ENCODE data around the gene NDUFA8. TPM values are rescaled to one million over a fixed set of nuclear protein-coding genes. Genes with fewer than 3 reads are reported as not detected.

The NDUFA8 gene
- total RNA-seq, 6 experiments from 2014 or later: 67.4 to 76.6 (median 72.8) TPM

DNA sequence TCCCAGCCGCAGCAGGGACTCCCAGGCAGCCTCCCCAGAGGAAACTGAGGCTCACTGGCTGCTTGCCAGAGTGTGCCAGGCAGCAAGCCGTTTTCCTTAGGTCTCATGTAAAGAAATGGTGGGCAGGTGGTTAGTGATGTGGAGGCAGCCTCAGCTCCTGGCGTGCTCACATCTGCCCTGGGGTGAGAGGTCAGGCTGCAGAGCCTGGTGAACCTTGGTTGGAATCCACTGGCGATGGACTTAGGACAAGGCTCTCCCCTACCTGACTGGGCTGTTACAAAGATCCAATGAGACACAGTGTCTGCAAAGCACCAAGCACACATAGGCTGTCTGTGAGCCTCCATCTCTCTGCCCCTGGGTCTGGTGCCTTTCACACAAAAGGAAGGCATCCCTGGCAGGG lies 38.3 kb upstream of the NDUFA8 start:
- DNase-seq: no peak
- no peaks in the 10 kb centered on the region for H3K36me3 Mint-ChIP-seq (ENCODE audit: low read depth)
- H3K4me3 Mint-ChIP-seq: no peak overlapping the region
- no peaks in the 10 kb centered on the region for H3K9me3 Mint-ChIP-seq
- H3K4me1 Mint-ChIP-seq (ENCODE audit: low read depth): peaks cover 11% of the 10 kb centered on the region
- peaks cover 17% of the 10 kb centered on the region for H3K27me3 Mint-ChIP-seq (ENCODE audit: insufficient read depth)
- TF ChIP-seq, protein P1, sequence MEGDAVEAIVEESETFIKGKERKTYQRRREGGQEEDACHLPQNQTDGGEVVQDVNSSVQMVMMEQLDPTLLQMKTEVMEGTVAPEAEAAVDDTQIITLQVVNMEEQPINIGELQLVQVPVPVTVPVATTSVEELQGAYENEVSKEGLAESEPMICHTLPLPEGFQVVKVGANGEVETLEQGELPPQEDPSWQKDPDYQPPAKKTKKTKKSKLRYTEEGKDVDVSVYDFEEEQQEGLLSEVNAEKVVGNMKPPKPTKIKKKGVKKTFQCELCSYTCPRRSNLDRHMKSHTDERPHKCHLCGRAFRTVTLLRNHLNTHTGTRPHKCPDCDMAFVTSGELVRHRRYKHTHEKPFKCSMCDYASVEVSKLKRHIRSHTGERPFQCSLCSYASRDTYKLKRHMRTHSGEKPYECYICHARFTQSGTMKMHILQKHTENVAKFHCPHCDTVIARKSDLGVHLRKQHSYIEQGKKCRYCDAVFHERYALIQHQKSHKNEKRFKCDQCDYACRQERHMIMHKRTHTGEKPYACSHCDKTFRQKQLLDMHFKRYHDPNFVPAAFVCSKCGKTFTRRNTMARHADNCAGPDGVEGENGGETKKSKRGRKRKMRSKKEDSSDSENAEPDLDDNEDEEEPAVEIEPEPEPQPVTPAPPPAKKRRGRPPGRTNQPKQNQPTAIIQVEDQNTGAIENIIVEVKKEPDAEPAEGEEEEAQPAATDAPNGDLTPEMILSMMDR (IDR thresholded peaks at IDR 0.05): no peak
- no peak overlapping the region for H3K27ac Mint-ChIP-seq

DNA sequence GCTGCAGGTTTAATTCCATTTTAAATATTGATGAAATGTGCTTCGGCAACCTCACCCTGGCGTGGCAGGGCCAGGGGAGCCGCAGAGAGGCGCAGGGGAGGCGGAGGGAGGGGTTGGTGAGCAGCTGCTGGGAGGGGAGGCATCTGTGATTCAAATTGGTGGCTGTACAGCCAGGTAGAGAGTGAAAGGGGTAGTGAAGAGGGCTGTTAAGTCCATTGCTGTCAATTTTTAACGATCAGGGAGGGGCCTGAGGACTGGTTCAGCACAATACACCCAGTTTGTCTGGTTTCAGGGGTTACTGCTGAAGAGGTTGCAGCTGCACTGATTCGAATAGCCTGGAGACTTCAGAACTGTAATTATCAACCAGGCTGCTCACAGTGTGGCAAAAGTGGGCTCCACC lies 37.8 kb upstream of the NDUFA8 start:
- H3K4me3 Mint-ChIP-seq: no peak overlapping the region
- TF ChIP-seq, protein P1 (IDR thresholded peaks at IDR 0.05): no peak
- no peak for DNase-seq

DNA sequence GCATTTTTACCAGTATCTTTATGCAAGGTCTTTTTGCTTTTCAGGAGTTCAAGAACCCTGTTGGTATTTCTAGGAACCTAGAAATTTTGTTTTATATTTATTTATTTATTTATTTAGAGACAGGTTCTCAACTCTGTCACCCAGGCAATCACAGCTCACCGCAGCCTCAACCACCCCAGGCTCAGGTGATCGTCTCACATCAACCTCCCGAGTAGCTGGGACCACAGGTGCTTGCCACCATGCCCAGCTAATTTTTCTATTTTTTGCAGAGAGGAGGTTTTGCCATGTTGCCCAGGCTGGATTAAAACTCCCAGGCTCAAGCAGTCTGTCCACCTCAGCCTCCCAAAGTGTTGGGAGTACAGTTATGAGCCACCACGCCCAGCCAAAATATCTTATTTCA lies 36.3 kb upstream of the NDUFA8 start:
- peaks cover 15% of the 10 kb centered on the region for H3K4me1 Mint-ChIP-seq (ENCODE audit: low read depth)
- no peak overlapping the region for H3K27ac Mint-ChIP-seq
- H3K4me3 Mint-ChIP-seq: no peak overlapping the region
- no peaks in the 10 kb centered on the region for H3K9me3 Mint-ChIP-seq
- peaks cover 20% of the 10 kb centered on the region for H3K27me3 Mint-ChIP-seq (ENCODE audit: insufficient read depth)
- TF ChIP-seq, protein P1 (IDR thresholded peaks at IDR 0.05): no peak
- DNase-seq: no peak
- H3K36me3 Mint-ChIP-seq (ENCODE audit: low read depth): no peaks in the 10 kb centered on the region

More for the DNA sequence above, 37.8 kb upstream of the NDUFA8 start:
- no peaks in the 10 kb centered on the region for H3K9me3 Mint-ChIP-seq
- no peaks in the 10 kb centered on the region for H3K36me3 Mint-ChIP-seq (ENCODE audit: low read depth)
- peaks cover 11% of the 10 kb centered on the region for H3K4me1 Mint-ChIP-seq (ENCODE audit: low read depth)
- no peak overlapping the region for H3K27ac Mint-ChIP-seq
- peaks cover 17% of the 10 kb centered on the region for H3K27me3 Mint-ChIP-seq (ENCODE audit: insufficient read depth)

DNA sequence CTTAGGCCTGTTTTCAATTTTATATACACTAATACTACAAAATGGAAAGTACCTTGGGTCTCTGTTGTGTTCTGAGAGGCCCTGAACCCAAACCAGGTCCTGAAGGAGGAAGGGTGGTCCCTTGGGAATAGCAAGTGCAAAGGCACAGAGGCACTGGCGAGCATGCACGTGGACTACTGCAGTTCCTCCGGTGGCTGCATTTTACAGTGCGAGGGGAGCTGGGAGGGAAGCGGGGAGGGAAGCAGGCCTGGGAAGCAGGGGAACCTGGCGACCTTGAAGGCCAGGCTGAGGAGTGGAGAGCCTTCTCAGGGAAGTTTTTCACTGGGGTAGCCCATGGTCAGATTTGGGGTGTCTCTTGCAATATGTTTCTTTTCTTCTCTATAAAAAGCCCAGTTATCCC lies 34.1 kb upstream of the NDUFA8 start:
- TF ChIP-seq, protein P1 (IDR thresholded peaks at IDR 0.05): no peak
- peaks cover 20% of the 10 kb centered on the region for H3K27me3 Mint-ChIP-seq (ENCODE audit: insufficient read depth)
- no peak overlapping the region for H3K27ac Mint-ChIP-seq
- H3K9me3 Mint-ChIP-seq: no peaks in the 10 kb centered on the region
- no peak overlapping the region for H3K4me3 Mint-ChIP-seq
- H3K36me3 Mint-ChIP-seq (ENCODE audit: low read depth): no peaks in the 10 kb centered on the region
- H3K4me1 Mint-ChIP-seq (ENCODE audit: low read depth): peaks cover 19% of the 10 kb centered on the region
- no peak for DNase-seq

DNA sequence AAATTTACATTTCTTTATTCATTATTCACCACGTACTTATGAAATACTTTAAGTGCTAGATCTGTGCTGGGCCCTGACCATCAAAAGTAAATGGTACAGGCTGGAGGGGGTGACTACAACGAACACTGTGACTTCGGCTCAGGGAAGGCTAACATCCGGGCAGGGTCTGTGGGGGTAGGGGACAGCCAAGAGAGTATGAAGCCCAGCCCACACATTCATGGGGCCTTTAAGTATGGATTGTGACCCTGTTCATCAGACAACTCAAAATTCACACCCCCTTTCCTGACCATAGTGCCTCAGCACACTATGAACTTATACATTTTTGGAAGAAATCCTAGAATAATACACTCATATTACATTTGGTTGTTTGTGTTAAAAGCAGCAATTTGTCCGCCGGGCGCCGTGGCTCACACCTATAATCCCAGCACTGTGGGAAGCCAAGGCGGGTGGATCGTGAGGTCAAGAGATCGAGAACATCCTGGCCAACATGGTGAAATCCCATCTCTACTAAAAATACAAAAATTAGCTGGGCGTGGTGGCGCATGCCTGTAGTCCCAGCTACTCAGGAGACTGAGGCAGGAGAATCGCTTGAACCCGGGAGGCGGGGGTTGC lies 33.4 kb upstream of the NDUFA8 start:
- H3K4me3 Mint-ChIP-seq: no peak overlapping the region

More for the DNA sequence above, 33.4 kb upstream of the NDUFA8 start:
- Mint-ChIP-seq H3K27me3 (ENCODE audit: insufficient read depth) (peaks cover 14% of the 10 kb centered on the region), H3K4me1 (ENCODE audit: low read depth) (peaks cover 19% of the 10 kb centered on the region), H3K36me3 (ENCODE audit: low read depth) (no peaks in the 10 kb centered on the region), H3K9me3 (no peaks in the 10 kb centered on the region), H3K27ac (no peak overlapping the region)
- TF ChIP-seq, protein P1 (IDR thresholded peaks at IDR 0.05): no peak
- DNase-seq: no peak

All from HFFc6 (cell line).